NCI-H1436 treated with DMSO at 0.1 percent for 48 hours (cell line): ENCODE data around the gene FREM1.
"Not testable (repeated sequence)": the region's sequence is repeated elsewhere in the genome, so short reads cannot be mapped to it uniquely, and the experiment has no call there.

Experiments
- DNase-seq: peaks from one replicate; lab custom pipeline; 2025; lab: John Stamatoyannopoulos, UW

FREM1 gene

GRCh38 chr9:14909961-14910805, at the start of gene FREM1:
TSS of gene FREM1 (minus strand) at chr9:14910428. CDS start at chr9:14868977, 41,451 bp downstream.
- DNase-seq = no peak

DNA sequence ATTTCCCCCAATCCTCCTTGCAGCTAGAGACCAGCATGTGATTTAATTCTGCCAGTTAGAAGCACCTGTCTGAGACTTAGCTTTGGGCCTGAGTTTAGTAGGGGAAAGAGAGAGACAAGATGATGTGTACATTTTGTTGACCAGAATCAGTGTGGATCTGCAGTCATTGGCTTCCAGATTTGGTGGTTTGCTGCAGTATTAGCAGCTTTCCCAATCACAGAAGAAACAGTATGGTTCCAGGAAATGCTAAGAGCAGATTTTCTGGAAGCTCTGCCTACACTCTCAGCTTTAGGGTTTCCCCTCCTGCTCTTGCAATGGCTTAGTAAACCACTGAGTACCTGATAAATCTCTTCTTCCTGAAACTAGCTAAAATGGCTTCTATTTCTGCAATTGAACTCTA, 48.8 kb upstream of the FREM1 start:
- DNase-seq = no peak

GRCh38 chr9:14957109-14957508, 46.9 kb upstream of the FREM1 start:
- no peak for DNase-seq

- DNase-seq = no peak
Observed at GRCh38 chr9:14956208-14956607, 46.0 kb upstream of the FREM1 start.

- no peak for DNase-seq
Observed at GRCh38 chr9:14945351-14945750, 35.1 kb upstream of the FREM1 start.

DNA sequence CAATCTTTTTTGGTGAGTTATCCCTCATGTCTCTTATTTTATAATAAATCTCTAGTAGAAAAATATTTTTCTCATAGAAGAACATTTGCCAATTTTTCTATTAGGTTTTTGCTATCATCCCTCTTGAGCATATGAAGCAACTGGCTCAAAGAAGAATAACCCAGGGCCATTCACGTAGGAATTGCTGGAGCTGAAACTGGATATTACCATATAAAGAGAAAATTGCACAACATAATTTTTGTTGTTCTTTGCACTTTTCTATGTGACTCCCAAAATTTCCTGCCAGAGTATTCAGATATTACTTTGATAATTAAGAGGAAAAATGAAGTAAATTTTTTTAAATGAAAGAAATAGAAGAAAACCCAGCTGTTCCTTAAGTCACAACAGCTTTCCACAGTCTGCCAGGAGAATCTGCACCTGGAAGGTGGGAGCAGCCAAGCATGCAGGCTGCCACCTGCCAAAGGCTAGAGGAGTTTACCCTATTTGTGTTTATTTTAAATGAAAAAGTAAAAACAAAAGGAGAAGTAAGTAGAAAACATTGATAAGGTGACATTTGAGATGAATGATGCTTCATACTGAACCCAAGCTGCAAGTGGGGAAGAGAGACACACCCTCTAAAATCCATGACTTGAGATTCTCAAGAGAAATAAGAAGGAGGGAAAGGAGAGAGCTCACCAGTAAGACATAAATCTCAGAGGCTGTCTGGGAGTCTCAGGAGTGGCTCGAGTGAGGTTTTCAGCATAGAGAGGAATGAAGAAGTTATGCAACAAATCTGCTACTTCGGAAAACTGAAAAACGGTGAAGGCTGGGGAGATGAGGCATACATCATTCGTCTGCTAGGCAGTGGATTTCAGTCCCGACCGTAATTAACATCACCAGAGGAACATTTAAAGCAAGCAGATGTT, 31.5 kb upstream of the FREM1 start:
- no peak for DNase-seq

GRCh38 chr9:14939378-14939777, 29.1 kb upstream of the FREM1 start:
- DNase-seq = no peak

GRCh38 chr9:14937216-14937615, 27.0 kb upstream of the FREM1 start:
- DNase-seq = no peak

DNA sequence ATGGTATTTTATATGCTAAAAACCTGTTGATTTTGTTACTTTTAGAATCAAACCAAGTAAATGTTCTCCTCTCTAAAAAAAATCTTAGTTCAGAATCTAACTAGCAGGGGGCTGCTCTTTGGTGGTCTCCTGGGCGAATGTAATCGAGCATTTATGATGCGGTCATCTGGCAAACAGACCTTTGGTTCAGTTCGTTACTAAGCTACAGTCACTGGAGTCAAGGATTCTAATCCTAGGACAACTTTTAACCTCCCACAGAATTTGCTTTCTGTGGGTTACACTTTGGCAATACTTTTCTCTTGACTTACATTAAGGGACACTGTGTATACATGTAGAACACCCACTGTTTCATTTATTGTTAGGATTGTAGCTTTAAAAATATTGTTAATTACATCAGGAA, 26.3 kb upstream of the FREM1 start:
- DNase-seq = no peak

GRCh38 chr9:14935964-14936363, 25.7 kb upstream of the FREM1 start:
- DNase-seq = no peak

DNA sequence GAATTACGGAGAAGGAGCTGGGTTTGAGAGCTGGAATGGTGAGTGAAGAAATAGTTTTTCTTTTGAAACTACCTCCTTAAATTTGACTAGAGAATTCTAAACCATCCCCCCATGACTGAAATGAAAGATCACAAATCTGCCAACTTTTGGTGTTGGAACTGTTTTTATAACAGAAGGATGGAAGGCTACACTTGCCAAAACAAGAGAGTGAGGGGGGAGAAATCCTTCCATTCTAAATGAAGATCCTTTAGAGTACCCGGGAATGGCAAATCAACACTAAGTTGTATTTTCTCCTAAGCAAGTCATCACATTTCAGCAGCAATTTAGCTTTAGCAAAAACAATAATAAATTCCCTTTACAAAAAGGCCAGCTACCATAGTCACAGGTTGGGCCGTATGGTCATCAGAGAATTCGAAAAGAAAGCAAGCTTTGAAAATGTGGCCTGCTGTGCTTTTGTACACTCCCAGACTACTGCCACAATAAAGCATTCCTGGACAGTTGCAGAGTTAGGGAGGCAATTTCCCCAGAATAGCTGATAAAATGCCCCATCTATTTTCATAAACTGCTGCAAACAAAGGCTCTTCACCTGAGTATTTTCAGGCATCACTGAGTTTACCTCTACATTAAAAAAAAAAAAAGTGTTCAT, 25.0 kb upstream of the FREM1 start:
- DNase-seq = no peak

DNA sequence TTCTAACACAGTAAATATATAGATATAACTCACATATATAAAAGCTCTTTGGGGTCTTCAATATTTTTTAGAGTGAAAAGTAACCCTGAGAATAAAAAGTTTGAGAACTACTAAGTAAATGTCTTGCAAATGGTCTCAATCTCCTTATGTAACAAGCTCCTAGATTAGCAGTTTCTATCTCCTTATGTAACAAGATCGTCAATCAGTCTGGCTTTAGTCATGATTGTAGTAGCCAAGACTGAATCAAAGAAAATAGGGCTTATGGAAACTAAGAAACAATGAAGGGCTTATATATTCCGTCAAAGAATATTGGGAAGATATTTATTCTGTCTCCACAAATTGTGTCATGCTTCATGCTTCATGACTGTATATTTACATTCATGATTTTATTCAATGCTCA, 22.4 kb upstream of the FREM1 start:
- DNase-seq = no peak

DNA sequence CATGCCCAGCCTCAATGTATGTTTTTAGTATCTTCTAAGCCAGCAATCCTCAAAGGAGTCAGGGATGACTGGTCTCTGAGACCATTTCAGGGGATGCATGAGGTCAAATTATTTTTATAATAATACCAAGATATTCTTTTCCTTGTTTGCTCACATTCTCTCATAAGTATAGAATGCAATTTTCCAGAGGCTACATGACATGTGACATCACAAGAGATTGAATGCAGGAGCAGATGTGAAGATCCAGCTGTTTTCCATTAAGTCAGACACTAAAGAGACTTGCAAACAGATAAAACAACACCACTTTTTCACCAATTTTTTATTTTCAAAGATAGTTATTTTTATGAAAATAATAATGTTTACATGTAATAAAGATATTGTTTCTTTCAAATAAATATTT, 22.0 kb upstream of the FREM1 start:
- no peak for DNase-seq

GRCh38 chr9:14926941-14927624, 16.9 kb upstream of the FREM1 start:
- no peak for DNase-seq

DNA sequence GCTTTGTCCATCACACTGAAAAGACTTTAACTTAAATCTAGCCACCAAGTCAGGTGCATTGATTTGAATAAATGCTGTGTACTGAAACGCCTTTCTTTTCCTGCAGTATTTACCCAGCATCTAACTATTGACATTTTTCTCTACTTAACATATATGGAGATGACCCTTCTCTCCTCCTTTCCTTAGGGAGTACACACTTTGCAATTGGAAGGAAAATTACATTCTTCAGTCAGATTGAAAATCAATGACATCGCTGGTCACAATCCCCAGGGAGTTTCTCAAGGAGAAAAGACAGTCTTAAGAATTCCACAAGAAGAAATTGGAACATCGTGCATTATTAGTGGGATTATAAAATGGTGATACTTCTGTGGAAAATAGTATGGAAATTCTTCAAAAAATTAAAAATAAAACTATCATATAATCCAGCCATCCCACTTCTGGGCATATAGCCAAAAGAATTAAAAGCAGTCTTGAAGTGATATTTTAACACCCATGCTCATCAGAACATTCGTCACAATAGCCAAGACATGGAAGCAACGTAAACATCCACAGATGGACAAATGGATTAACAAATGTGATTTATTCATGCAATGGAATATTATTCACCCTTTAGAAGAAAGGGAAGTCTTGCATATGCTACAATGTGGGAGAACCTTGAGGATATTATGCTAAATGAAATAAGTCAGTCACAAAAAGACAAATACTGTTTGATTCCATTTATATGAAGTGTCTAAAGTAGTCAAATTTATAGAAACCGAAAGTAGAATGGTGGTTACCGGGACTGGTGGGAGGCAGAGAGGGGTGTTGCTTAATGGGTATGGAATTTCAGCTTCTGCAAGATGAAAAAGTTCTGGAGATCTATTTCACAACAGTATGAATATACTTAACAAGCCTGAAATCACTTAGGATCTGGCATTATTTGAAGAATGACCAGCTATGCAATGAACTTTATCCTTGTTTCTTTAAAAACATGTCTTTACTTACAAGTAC, 14.3 kb upstream of the FREM1 start:
- DNase-seq = no peak

GRCh38 chr9:14923701-14924100, 13.5 kb upstream of the FREM1 start:
- no peak for DNase-seq

- DNase-seq = not testable (repeated sequence)
Observed at GRCh38 chr9:14920805-14921204, 10.6 kb upstream of the FREM1 start.

DNA sequence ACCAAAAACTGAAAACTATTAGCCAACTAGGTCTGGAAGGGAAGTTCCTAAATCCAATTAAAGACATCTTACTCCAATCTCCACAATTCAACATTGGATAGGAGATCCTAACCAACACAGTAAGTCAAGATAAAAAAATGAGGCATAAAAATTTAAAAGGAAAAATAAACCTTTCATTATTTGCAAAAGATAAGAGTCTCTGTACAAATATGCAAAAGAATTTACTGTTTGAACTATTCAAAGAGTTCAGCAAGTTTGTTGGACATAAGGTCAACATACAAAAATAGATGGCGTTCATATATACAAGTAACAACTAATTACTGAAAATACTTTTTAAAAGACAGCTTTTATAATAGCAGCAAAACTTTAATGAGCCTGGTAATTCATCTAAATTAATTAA, 3.1 kb upstream of the FREM1 start:
- DNase-seq = no peak

GRCh38 chr9:14912859-14913258, 2.6 kb upstream of the FREM1 start:
- DNase-seq = no peak

GRCh38 chr9:14911046-14911445, 818 bp upstream of the FREM1 start:
- no peak for DNase-seq

- DNase-seq = no peak
Observed at GRCh38 chr9:14909601-14909960, 647 bp downstream of the FREM1 start.
